Mucosa of descending colon (tissue), 3 donors: ENCODE results near the gene F11. TPM values are rescaled to one million over a fixed set of nuclear protein-coding genes. Genes with fewer than 3 reads are reported as not detected.
A peak's percentile ranks its signal among the peaks of the same experiment; 100 is the strongest.

ENCODE experiments used
- ATAC-seq: fragments of 200-7000 bp; cut with Tn5 transposase; one replicate; pipeline ENCODE4 v1.9.1; 2020; ENCODE audit warnings: mild to moderate bottlenecking, moderate library complexity
- DNase-seq, 3 donors: peaks; one replicate each; pipeline ENCODE4 v3.0.0-alpha.2; 2020
- H3K36me3 ChIP-seq: fragments of 200-600 bp; one replicate; pipeline ENCODE4 v1.8.0; 2021; ENCODE audit warnings: low read depth, mild to moderate bottlenecking
- H3K4me1 ChIP-seq: fragments of 200-600 bp; one replicate; pipeline ENCODE4 v1.8.0; 2021; ENCODE audit warnings: low read depth, mild to moderate bottlenecking
- H3K4me3 ChIP-seq: fragments of 200-600 bp; one replicate; pipeline ENCODE4 v1.8.0; 2021; ENCODE audit warnings: mild to moderate bottlenecking
- H3K9me3 ChIP-seq: fragments of 200-600 bp; one replicate; pipeline ENCODE4 v1.8.0; 2021; ENCODE audit warnings: mild to moderate bottlenecking
- intact Hi-C, 2 donors: fragments of 100-400 bp; cut with DNase I in 1 of 2; cut with micrococcal nuclease in 1 of 2; formaldehyde crosslinking; loops; one replicate each; pipeline versions ENCODE4 v1.11.0 to v1.11.1; 2022; cut with DNase I, micrococcal nuclease
- total RNA-seq, 3 donors: library from RNA; stranded (reverse); fragmentation: NEBNext Ultra II Directional in 2 of 3; extraction: Animal tissue kit (Norgen Biotek cat#: 25700) in 2 of 3; gene quantifications; one replicate each; pipeline versions ENCODE4 v1.2.1 to v1.2.4, GENCODE V29; 2021 to 2023
- TF ChIP-seq, protein P1 (sequence below): fragments of 200-600 bp; IDR thresholded peaks from one replicate; pipeline ENCODE4 v1.8.0; 2022; ENCODE audit warnings: antibody characterized with exemption, mild to moderate bottlenecking
- donor health status: DM: no; HTN: no; CAD: no; lungs with moderate emphysema.
- donor health status: DM: no; HTN: no; CAD: no.
- donor health status: DM: no; HTN: yes; CAD: no.

The F11 gene
- total RNA-seq, 3 donors from 2014 or later, result 0.65 TPM; not detected in 2

DNA sequence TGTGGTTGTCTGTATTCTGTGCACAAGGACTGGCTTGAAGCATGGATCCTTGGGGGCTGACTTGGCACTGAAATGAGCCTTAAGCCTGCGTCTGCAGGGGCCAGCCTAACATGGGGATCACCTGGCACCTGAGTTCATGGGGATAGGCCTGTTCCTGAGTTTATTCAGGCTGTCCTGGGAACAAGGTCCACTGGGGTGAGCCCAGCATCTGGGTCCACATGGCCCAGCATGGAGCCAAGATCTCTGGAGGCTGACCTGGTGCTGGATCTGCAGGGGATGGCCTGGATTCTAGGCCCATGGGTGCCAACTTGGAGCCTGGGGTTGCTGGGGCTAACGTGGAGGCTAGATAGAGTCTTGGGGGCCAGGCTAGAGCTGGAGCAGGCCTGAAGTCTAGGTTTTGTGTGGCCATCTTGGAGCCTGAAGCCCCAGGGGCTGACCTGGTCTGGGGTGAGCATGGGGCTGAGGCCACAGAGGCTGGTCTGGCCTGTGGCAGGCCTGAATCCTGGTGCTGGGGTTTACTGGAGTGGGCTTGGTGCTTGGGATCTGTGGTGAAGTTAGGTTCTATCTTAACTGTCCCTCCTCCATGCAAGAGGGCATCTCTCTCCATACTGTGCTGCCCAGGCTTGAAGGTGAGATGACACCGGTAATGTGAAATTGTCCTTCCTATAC lies 39.3 kb upstream of the F11 start:
- intact Hi-C loops, result no loop called here
- no peak for ATAC-seq
- TF ChIP-seq, protein P1, sequence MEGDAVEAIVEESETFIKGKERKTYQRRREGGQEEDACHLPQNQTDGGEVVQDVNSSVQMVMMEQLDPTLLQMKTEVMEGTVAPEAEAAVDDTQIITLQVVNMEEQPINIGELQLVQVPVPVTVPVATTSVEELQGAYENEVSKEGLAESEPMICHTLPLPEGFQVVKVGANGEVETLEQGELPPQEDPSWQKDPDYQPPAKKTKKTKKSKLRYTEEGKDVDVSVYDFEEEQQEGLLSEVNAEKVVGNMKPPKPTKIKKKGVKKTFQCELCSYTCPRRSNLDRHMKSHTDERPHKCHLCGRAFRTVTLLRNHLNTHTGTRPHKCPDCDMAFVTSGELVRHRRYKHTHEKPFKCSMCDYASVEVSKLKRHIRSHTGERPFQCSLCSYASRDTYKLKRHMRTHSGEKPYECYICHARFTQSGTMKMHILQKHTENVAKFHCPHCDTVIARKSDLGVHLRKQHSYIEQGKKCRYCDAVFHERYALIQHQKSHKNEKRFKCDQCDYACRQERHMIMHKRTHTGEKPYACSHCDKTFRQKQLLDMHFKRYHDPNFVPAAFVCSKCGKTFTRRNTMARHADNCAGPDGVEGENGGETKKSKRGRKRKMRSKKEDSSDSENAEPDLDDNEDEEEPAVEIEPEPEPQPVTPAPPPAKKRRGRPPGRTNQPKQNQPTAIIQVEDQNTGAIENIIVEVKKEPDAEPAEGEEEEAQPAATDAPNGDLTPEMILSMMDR, result no peak
- Histone ChIP-seq H3K4me3 (no peak overlapping the region), H3K4me1 (no peaks in the 10 kb centered on the region), H3K36me3 (no peaks in the 10 kb centered on the region), H3K9me3 (peaks cover 6% of the 10 kb centered on the region)
- DNase-seq, result no peak

DNA sequence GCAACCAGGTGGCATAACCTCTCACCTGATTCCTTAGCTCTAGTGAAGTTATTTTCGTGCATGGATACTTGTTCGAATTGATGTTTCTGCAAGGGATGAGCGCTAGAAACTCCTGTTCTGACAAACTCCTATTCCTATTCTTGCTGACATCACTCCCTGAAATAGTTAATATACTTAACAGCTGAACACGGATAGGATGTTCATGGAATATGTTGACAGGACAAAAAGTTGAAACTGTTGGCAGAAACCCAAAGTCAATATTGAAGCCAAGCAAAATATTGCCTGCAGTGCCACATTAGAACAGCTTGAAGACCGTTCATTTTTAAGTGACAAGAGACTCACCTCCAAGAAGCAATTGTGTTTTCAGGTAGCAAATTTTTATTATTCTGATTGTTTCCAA lies 38.8 kb upstream of the F11 start, which contains the start of gene KLKB1:
Gene KLKB1 (plus strand): TSS at position 287 of the 400 bp plus-strand sequence. CDS start 689 bp downstream, outside the sequence.
- intact Hi-C loops, result no loop called here
- Histone ChIP-seq H3K9me3 (peaks cover 6% of the 10 kb centered on the region), H3K36me3 (no peaks in the 10 kb centered on the region), H3K4me1 (no peaks in the 10 kb centered on the region), H3K4me3 (no peak within 1 kb of the TSS)
- TF ChIP-seq, protein P1, result no peak
- peak; percentile 67 for ATAC-seq
- no peak for DNase-seq

DNA sequence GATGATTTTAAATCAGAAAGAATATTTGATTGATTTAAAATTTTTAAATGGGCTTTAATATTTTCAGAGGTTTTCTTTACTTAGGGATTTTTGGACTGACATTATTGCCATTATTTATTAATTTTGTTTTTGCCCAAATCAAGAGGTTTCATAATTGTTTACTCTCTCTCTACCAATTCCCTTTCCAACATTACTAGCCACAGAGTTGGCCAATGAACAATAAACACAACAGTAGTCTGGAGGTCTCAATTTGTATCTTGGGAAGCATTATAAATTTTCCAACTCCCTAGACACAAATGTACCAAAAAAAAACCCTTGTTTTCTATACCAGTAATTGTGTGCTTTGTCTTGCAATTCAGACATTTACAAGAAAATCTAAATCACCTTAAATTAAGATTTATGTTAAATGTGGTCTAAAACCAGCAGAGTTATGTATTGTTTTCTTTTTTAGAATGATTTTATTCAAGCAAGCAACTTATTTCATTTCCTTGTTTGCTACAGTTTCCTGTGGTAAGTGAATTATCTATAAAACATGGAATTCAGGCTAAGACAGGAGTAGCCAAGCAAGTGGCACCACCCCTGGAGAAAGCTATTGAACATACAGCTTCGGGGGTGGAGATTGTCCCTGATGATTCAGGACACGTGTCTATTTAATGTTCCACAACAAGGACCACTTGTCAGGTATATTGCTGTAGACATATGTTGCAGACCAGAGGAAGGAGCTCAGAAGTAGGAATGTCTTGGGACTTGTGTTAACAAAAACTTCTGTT lies 38.1 kb upstream of the F11 start:
- TF ChIP-seq, protein P1, result no peak
- no peak overlapping the region for H3K4me3 ChIP-seq
- intact Hi-C loops, result no loop called here
- ATAC-seq, result peak; percentile 83
- H3K36me3 ChIP-seq, result no peaks in the 10 kb centered on the region
- peaks cover 6% of the 10 kb centered on the region for H3K9me3 ChIP-seq
- DNase-seq, result no peak
- no peaks in the 10 kb centered on the region for H3K4me1 ChIP-seq

DNA sequence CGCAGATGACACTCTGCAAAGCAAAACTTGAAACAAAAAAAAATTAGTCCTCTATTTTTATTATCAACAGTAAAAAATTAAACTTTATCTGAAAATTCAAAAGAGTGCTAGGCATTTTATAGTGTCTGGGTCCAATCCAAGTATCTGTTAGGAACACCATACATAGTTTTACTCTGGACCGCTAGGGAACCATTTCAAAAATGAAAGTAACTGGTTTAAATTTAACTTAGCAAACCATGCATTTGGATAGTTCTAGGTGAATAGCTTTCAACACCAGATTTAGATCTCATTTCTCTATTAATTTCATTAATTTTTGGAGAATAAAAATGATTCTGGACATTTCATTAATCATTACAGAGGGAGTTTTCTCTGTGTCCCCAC lies 37.5 kb upstream of the F11 start:
- intact Hi-C loops, result no loop called here
- H3K4me3 ChIP-seq, result no peak overlapping the region
- TF ChIP-seq, protein P1, result no peak
- no peak for DNase-seq
- no peaks in the 10 kb centered on the region for H3K36me3 ChIP-seq
- H3K4me1 ChIP-seq, result no peaks in the 10 kb centered on the region
- peaks cover 6% of the 10 kb centered on the region for H3K9me3 ChIP-seq
- peak; percentile 34 for ATAC-seq

DNA sequence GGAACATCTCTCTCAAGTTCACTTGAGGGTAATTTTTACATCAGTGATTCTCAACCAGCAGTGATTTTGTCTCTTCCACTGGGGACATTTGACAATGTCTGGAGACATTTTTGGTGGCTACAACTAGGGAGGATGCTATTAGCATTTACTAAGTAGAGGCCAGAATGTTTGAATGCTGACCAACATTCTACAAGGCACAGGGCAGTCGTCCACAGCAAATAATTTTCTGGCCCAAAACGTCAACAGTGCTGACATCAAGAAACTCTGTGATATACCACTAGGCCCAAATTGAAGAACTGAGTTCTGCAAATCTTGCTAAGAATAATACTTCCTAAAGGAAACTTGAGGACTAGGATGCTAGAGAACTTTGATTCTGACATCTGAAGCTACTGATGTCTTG lies 31.6 kb upstream of the F11 start:
- Histone ChIP-seq H3K9me3 (no peaks in the 10 kb centered on the region), H3K36me3 (no peaks in the 10 kb centered on the region), H3K4me3 (no peak overlapping the region), H3K4me1 (no peaks in the 10 kb centered on the region)
- ATAC-seq (no peak), DNase-seq (no peak)
- TF ChIP-seq, protein P1, result no peak
- intact Hi-C loops, result no loop called here
